ENCODE data around the gene MYPN.

MYPN gene

DNA sequence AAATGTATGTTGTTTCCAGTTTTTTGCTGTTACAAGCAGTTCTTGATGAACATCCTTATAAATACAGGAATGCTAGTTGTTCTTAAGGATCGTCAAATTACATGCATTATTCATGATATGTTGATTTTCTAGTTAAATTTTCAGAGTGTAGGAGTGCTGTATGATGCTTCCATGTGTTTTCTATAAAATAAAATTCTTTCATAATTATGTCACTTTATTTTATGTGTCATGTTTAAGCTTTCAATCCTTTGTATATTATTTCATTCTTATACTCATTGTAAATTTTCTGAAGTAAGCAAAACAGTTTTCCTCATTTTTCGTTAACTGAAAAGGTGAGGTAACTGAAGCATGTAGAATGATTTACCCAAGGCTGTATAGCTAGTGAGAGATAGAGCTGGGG lies 16.8 kb upstream of the MYPN start:
- Histone ChIP-seq H3K36me3 (ENCODE audit: control insufficient read depth, insufficient read depth, low read length) (no peaks in the 10 kb centered on the region), H3K27me3 (ENCODE audit: control insufficient read depth, insufficient read depth, low read length, poor library complexity, severe bottlenecking) (no peaks in the 10 kb centered on the region), H3K4me1 (ENCODE audit: control insufficient read depth, insufficient read depth, low read length) (peaks cover 7% of the 10 kb centered on the region), H3K27ac (ENCODE audit: insufficient read depth, low read depth, low read length, poor library complexity, severe bottlenecking) (no peak overlapping the region), H3K9me3 (ENCODE audit: control insufficient read depth, low read length) (no peaks in the 10 kb centered on the region), H3K4me3 (ENCODE audit: insufficient read depth, low read depth, low read length) (no peak overlapping the region)
- WGBS, 2 experiments = 95 to 100% methylated on average over 1 of the region's 2 CpGs

DNA sequence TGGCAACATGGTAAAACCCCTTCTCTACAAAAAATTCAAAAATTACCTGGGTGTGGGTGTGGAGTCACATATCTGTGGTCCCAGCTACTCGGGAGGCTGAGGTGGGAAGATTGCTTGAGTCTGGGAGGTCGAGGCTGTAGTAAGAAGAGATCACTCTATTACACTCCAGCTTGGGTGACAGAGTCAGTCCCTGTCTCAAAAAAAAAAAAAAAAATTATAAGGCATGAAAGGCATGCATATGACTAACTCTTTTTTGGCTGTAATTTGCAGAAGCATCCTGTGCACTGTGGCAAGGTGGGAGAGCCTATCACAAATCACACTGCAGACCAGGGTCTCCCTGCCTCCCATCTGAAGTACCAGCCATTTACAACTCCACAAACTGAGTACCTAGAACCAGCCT lies 14.1 kb upstream of the MYPN start:
- no peaks in the 10 kb centered on the region for H3K4me1 ChIP-seq (ENCODE audit: control insufficient read depth, insufficient read depth, low read length)
- H3K9me3 ChIP-seq (ENCODE audit: control insufficient read depth, low read length) = no peaks in the 10 kb centered on the region
- no peak overlapping the region for H3K27ac ChIP-seq (ENCODE audit: insufficient read depth, low read depth, low read length, poor library complexity, severe bottlenecking)
- no peak overlapping the region for H3K4me3 ChIP-seq (ENCODE audit: insufficient read depth, low read depth, low read length)
- no peaks in the 10 kb centered on the region for H3K36me3 ChIP-seq (ENCODE audit: control insufficient read depth, insufficient read depth, low read length)
- no peaks in the 10 kb centered on the region for H3K27me3 ChIP-seq (ENCODE audit: control insufficient read depth, insufficient read depth, low read length, poor library complexity, severe bottlenecking)
- WGBS, 2 experiments = 82 to 97% methylated on average over 2 of the region's 2 CpGs

DNA sequence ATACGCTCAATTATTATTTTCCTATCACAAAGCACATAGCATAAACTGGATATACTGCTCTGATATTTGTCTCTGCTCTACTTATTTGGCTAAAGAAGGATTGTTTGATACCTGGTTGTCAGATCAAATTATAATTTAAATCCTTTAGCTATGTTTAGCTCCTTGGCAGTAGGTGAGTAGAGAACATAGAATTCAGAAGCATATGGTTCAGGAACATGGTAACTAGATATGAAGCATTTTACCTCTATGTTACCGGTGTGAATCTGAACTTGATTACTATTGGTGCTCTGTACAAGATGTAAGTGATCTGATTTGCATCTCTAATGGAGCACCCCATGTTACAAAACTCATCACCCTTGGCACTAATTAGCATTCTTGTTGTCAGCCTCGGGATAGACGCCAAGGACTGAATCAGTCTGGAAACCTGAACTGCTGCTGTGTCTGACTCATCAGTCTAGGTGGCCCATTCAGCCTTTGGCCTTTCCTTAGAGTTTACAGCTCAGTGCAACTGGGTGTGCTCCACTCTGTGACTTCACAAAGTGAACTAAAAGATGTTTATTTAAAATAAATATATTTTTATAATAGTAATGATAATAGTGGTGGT lies 12.3 kb upstream of the MYPN start:
- Histone ChIP-seq H3K36me3 (ENCODE audit: control insufficient read depth, insufficient read depth, low read length) (no peaks in the 10 kb centered on the region), H3K4me3 (ENCODE audit: insufficient read depth, low read depth, low read length) (no peak overlapping the region), H3K4me1 (ENCODE audit: control insufficient read depth, insufficient read depth, low read length) (no peaks in the 10 kb centered on the region), H3K9me3 (ENCODE audit: control insufficient read depth, low read length) (no peaks in the 10 kb centered on the region), H3K27ac (ENCODE audit: insufficient read depth, low read depth, low read length, poor library complexity, severe bottlenecking) (no peak overlapping the region), H3K27me3 (ENCODE audit: control insufficient read depth, insufficient read depth, low read length, poor library complexity, severe bottlenecking) (no peaks in the 10 kb centered on the region)
- 35 to 48% methylated on average over 4 of the region's 4 CpGs for WGBS, 2 experiments

DNA sequence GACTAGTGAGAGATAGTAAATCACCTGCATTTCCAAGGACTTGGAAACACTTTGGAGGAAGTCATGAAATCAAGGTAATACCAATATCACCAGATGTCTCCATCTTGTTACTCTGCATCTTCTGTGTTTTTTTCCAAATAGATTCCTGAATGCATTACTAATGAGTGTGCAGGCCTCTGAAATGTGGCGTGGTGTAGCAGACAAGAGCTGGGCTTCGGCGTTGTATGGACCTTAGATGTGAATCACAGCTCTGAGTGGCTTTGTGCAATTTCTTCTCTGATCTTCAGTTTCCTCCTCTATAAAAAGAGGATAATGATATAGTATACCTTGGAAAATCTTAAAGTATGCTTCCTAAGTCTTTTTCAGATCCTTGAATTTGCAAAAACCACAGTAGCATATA lies 9.6 kb upstream of the MYPN start:
- no peaks in the 10 kb centered on the region for H3K27me3 ChIP-seq (ENCODE audit: control insufficient read depth, insufficient read depth, low read length, poor library complexity, severe bottlenecking)
- no peak overlapping the region for H3K4me3 ChIP-seq (ENCODE audit: insufficient read depth, low read depth, low read length)
- H3K9me3 ChIP-seq (ENCODE audit: control insufficient read depth, low read length) = no peaks in the 10 kb centered on the region
- H3K27ac ChIP-seq (ENCODE audit: insufficient read depth, low read depth, low read length, poor library complexity, severe bottlenecking) = no peak overlapping the region
- WGBS, 2 experiments = 90 to 100% methylated on average over 3 of the region's 3 CpGs
- H3K4me1 ChIP-seq (ENCODE audit: control insufficient read depth, insufficient read depth, low read length) = no peaks in the 10 kb centered on the region
- no peaks in the 10 kb centered on the region for H3K36me3 ChIP-seq (ENCODE audit: control insufficient read depth, insufficient read depth, low read length)

DNA sequence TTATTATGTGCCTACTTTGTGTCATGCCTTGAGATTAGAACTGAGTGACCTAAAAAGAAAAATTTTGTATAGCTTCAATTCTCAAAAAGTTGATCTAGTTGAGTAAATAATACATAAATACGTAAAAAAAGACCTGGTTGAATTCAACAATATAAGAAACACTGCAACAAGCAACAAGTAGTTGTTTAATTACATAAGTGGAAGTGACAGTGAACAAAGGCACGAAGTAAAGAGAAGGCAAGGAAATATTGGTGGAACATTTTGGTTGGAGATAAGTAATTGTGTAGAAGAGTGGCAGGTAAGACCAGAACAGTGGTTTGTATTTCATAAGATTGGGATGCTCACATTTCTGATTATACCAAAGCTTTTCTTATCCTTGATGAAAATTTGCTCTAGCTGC lies 8.2 kb upstream of the MYPN start:
- Histone ChIP-seq H3K4me3 (ENCODE audit: insufficient read depth, low read depth, low read length) (no peak overlapping the region), H3K4me1 (ENCODE audit: control insufficient read depth, insufficient read depth, low read length) (no peaks in the 10 kb centered on the region), H3K36me3 (ENCODE audit: control insufficient read depth, insufficient read depth, low read length) (no peaks in the 10 kb centered on the region), H3K27me3 (ENCODE audit: control insufficient read depth, insufficient read depth, low read length, poor library complexity, severe bottlenecking) (no peaks in the 10 kb centered on the region), H3K27ac (ENCODE audit: insufficient read depth, low read depth, low read length, poor library complexity, severe bottlenecking) (no peak overlapping the region), H3K9me3 (ENCODE audit: control insufficient read depth, low read length) (no peaks in the 10 kb centered on the region)
- 88 to 96% methylated on average over 1 to 2 of the region's 2 CpGs for WGBS, 2 experiments

DNA sequence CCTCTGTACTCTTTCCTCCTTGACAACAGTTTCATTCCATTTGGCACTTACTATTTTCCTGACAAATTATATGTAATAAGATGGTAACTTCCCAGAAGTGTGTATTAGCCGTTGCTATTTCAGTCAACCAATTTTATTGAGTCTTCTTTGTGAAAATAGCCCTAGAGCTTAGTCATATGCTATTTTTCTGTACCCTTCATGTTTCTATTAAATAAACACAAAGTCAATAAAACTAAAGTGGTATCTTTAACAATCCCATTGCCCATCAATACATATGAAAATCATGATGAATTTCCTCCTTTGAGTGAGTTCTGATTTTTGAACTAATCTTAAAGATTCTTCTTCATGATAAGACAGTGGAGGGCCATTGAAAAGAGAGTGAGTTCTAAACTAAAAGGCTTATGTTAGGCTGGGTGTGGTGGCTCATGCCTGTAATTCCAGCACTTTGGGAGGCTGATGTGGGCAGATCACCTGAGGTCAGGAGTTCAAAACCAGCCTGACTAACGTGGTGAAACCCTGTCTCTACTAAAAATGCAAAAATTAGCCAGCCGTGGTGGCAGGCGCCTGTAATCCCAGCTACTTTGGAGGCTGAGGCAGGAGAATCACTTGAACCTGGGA lies 5.9 kb upstream of the MYPN start:
- H3K9me3 ChIP-seq (ENCODE audit: control insufficient read depth, low read length) = no peaks in the 10 kb centered on the region
- no peaks in the 10 kb centered on the region for H3K27me3 ChIP-seq (ENCODE audit: control insufficient read depth, insufficient read depth, low read length, poor library complexity, severe bottlenecking)
- no peaks in the 10 kb centered on the region for H3K36me3 ChIP-seq (ENCODE audit: control insufficient read depth, insufficient read depth, low read length)
- no peak overlapping the region for H3K4me3 ChIP-seq (ENCODE audit: insufficient read depth, low read depth, low read length)
- no peak overlapping the region for H3K27ac ChIP-seq (ENCODE audit: insufficient read depth, low read depth, low read length, poor library complexity, severe bottlenecking)
- WGBS, 2 experiments = 89 to 90% methylated on average over 4 of the region's 4 CpGs
- no peaks in the 10 kb centered on the region for H3K4me1 ChIP-seq (ENCODE audit: control insufficient read depth, insufficient read depth, low read length)

DNA sequence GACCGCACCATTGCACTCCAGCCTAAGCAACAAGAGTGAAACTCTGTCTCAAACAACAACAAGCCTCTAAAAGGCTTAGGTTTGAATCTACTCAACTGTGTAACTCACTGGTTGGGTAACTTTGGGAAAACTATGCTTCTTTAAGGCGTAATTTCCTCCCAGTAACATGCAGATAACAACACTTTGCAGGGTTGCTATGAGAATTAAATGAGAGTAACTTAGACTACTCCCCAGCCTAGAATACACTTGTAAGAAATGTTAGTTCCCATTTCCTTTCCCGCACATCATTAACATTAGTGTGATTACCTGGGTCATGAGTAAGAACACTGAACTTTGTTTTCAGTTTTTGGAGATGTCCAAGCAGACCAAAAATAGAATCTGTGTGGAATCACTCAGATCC lies 5.4 kb upstream of the MYPN start:
- Histone ChIP-seq H3K27ac (ENCODE audit: insufficient read depth, low read depth, low read length, poor library complexity, severe bottlenecking) (no peak overlapping the region), H3K9me3 (ENCODE audit: control insufficient read depth, low read length) (no peaks in the 10 kb centered on the region), H3K27me3 (ENCODE audit: control insufficient read depth, insufficient read depth, low read length, poor library complexity, severe bottlenecking) (no peaks in the 10 kb centered on the region), H3K4me3 (ENCODE audit: insufficient read depth, low read depth, low read length) (no peak overlapping the region), H3K36me3 (ENCODE audit: control insufficient read depth, insufficient read depth, low read length) (no peaks in the 10 kb centered on the region), H3K4me1 (ENCODE audit: control insufficient read depth, insufficient read depth, low read length) (no peaks in the 10 kb centered on the region)
- WGBS, 2 experiments = 97 to 98% methylated on average over 2 to 3 of the region's 3 CpGs

DNA sequence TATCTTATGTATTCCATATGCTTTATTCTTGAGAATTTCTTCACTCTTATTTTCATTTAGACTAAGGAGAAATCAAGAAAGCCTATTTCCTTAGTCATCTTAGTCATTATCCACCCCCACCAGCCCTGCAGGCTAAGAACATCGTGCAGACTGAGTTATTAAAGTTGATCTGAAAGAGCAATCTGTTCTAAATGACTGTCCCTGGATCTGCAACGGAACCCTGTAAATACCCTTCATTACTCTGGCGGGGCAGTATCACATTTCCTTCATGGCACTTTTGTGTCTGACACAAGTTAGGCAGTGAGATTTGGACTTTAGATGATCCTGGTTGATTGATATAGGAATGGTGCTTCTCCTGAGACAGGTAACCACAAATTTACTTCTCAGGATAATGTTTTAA lies 3.5 kb upstream of the MYPN start:
- no peak overlapping the region for H3K4me3 ChIP-seq (ENCODE audit: insufficient read depth, low read depth, low read length)
- no peaks in the 10 kb centered on the region for H3K36me3 ChIP-seq (ENCODE audit: control insufficient read depth, insufficient read depth, low read length)
- 86 to 92% methylated on average over 3 of the region's 3 CpGs for WGBS, 2 experiments
- no peaks in the 10 kb centered on the region for H3K9me3 ChIP-seq (ENCODE audit: control insufficient read depth, low read length)
- H3K27ac ChIP-seq (ENCODE audit: insufficient read depth, low read depth, low read length, poor library complexity, severe bottlenecking) = no peak overlapping the region
- H3K4me1 ChIP-seq (ENCODE audit: control insufficient read depth, insufficient read depth, low read length) = no peaks in the 10 kb centered on the region
- H3K27me3 ChIP-seq (ENCODE audit: control insufficient read depth, insufficient read depth, low read length, poor library complexity, severe bottlenecking) = no peaks in the 10 kb centered on the region

DNA sequence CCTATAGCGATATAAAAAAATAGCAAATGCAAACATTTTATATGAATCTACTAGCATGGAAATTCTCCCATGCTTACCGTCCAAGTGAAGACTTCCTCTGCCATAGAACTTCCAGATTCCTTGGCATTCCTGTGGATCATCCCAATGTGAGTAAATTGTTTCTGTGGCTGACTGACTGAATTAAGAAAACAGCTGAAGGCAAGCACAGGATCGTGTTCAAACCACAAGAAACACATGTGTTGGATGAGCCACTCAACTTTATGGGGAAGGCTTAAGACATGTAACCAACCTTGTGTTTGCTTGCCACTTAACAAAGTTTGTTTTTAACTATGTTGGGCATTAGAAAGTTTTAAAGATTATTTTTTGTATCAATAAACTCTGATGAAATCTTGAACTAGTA lies 2.6 kb upstream of the MYPN start:
- Histone ChIP-seq H3K4me1 (ENCODE audit: control insufficient read depth, insufficient read depth, low read length) (no peaks in the 10 kb centered on the region), H3K27me3 (ENCODE audit: control insufficient read depth, insufficient read depth, low read length, poor library complexity, severe bottlenecking) (no peaks in the 10 kb centered on the region), H3K9me3 (ENCODE audit: control insufficient read depth, low read length) (no peaks in the 10 kb centered on the region), H3K36me3 (ENCODE audit: control insufficient read depth, insufficient read depth, low read length) (no peaks in the 10 kb centered on the region), H3K27ac (ENCODE audit: insufficient read depth, low read depth, low read length, poor library complexity, severe bottlenecking) (no peak overlapping the region), H3K4me3 (ENCODE audit: insufficient read depth, low read depth, low read length) (no peak overlapping the region)
- 85 to 88% methylated on average over 2 of the region's 3 CpGs for WGBS, 2 experiments

DNA sequence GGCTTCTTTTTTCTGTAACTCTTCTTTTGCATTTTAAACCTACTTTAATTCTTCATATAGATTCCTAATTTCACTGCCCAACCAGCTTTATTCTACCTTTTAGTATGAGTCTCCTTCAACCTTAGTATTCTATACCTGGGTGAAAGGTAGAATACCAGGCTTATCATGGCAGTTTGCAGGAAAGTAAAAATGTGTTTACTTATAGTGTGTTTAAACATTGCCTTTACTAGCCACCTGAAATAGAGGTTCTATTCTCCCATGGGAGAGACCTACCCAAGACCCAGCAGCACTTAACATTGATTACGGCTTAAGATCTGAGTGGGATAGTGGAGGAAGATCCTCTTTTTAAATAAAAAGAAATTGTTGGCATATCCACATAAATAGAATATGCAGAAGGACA lies 1.6 kb upstream of the MYPN start:
- Histone ChIP-seq H3K36me3 (ENCODE audit: control insufficient read depth, insufficient read depth, low read length) (no peaks in the 10 kb centered on the region), H3K9me3 (ENCODE audit: control insufficient read depth, low read length) (no peaks in the 10 kb centered on the region), H3K4me3 (ENCODE audit: insufficient read depth, low read depth, low read length) (no peak overlapping the region), H3K27me3 (ENCODE audit: control insufficient read depth, insufficient read depth, low read length, poor library complexity, severe bottlenecking) (no peaks in the 10 kb centered on the region), H3K27ac (ENCODE audit: insufficient read depth, low read depth, low read length, poor library complexity, severe bottlenecking) (no peak overlapping the region), H3K4me1 (ENCODE audit: control insufficient read depth, insufficient read depth, low read length) (no peaks in the 10 kb centered on the region)
- 100% methylated on average over 1 of the region's 1 CpG; no CpG with 5 or more reads in 1 of the 2 experiments for WGBS, 2 experiments
